ENCODE measurements around the gene MLYCD.

The MLYCD gene

DNA sequence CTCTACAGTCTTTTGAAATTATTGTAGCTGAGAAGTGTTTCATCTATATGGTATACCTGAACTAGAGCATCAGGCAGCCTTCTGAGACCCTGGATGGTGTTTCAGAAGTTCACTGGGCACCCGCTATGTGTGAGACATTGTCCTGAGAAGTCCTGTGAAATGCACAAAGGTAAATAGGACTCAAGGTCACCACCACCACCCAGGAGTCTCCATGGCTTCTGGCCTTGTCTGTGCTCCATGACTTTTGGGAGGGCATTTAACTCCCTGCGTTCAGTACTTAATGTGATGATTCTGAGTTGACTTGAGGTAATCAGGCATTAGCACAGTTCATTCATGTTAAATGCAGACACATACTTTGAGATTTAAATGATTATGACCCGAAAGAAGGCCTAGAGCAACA lies 1.1 kb downstream of the MLYCD start:
- no peak for DNase-seq

DNA sequence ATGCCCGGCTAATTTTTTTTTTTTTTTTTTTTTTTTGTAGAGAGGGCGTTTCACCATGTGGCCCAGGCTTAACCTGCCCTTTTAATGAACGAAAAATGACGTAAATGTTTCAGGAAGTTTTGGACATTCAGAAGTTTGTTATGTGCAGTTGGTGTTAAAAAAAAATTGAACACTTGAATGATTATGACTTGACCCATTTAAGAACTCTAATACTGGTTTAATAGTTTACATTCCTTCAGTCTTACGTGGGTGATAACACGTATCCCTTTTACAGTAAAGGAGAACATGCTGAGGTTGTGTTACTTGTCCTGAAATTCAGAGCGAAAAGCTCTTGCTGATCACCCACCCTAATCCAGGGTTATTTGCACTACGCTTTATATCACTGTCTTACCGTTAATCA lies 1.7 kb downstream of the MLYCD start:
- DNase-seq = no peak

GRCh38 chr16:83901101-83901500 lies 2.2 kb downstream of the MLYCD start:
- no peak for DNase-seq

GRCh38 chr16:83903751-83904150 lies 4.8 kb downstream of the MLYCD start:
- DNase-seq = no peak

DNA sequence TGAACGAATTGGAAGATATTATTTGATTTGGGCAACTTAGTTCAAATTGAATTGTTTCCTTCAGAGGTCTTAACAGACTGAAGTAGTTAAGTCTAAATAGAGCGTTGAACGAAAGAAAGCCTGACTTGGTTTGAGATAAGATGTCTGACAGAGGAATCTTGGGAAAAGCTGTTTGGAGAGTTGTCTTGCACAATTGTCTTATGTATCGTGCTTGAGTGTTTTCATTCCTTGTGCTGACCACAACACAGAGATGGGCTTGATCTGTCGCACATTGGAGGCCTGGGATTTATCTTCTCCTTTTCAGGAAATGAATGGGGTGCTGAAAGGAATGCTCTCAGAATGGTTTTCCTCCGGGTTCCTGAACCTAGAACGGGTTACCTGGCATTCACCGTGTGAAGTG lies 7.8 kb downstream of the MLYCD start:
- no peak for DNase-seq

DNA sequence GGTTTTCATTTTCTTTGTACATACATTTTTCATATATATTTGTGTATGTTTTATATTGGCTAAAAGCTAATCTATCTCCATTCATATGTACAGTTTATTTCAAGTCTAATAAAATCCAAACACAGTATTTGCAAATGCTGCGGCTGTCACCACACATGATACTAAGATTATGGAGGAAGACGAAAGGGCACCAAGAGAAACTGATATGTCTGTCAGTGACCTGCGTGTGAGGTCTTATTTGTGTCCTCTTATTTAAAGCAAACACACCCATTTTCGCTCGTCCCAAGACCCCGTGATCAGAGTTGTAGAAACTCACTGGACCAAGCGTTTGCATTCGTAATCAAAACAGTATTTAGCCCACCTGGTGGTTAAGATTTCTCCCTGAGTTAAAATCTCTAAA lies 8.2 kb downstream of the MLYCD start:
- DNase-seq = no peak

DNA sequence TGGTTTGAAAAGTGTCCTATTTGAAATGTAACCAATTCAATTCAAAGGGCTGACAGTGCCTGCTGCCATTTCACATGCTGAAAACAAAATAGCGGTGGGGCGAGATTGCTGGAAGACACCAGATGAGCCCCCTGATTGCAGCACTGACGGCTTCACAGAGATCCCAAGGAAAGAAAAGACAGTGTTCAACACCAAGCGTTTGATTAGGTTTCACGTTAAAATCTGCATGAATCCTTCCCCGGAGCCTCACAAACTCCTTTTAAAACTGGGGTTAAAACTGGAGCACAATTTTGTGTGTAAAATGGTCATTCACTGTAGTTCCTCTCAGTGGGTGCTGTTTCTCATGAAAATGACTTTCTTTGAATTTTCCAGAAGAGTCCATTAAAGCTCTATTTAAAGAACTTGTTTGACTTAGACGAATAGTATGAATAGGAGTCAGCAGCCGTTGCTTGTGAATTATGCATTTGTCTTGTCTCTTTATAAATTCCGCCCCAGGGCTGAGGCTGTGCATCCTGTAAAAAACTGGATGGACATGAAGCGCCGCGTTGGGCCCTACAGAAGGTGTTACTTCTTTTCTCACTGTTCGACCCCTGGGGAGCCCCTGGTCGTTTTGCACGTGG lies 8.8 kb downstream of the MLYCD start:
- no peak for DNase-seq

GRCh38 chr16:83908798-83909197 lies 9.9 kb downstream of the MLYCD start:
- no peak for DNase-seq

- no peak for DNase-seq
Observed at GRCh38 chr16:83911290-83911689, 12.4 kb downstream of the MLYCD start.

DNA sequence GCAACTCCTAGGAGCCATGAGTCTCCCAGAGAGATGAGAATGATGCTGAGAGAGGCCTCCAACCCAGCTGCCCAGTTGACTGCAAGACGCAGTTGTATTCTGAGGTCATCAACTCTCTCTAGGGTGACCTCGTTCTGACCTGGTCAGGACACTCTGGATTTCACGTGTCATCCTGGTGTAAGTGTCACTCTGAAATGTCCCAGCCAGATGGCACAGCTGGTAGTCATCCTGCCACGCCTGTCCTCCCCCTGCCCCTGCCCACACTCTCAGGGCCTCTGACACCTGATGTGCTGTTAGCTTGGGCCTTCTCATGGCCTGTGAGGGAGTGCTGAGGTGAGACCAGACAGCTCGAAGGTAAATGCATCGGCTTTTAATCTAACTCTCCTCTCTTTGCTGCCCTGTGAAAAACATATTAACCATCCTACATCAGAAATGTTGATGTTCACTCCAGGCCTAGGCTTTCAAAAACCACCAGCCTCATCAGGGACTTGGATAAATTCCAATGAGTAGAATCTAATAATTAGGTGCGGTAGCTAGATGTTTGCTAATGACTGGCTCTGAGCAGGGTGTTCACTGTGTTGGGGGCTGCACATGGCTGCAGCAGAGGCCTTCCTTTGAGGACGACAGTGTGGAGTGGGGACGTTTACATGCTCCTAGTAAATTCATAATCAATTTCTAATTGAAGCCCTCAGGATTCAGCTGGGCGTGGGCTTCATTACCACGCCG lies 13.8 kb downstream of the MLYCD start:
- DNase-seq = no peak

- DNase-seq = no peak
Observed at GRCh38 chr16:83913245-83913633, 14.3 kb downstream of the MLYCD start.

DNA sequence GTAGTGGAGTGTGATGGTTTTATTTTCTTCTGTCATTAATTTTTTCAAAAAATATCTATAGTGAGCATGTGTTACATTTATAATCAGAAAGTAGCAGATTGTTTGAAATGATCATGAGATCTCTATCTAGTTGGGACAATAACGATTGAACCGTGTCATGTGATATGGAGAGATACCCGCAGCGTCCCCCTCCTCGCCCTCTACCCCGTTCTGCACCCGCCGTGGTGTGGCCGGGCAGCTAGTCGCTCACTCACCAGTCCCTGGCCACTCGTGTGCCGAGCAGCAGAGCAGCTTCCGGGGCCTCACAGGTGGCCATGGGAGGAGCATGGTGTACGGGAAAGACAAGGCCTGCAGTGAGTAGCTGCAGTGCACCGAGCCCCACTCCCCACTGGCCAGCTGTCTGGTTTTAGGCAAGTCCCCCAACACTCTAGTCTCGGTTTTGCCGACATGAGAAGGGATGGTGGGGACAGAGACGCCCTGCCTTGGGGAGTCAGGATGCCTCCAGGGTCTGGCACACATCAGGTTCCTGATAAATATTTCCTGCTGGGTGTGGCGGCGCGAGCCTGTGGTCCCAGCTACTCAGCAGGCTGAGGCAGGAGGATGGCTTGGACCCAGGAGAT lies 15.3 kb downstream of the MLYCD start:
- no peak for DNase-seq

- DNase-seq = no peak
Observed at GRCh38 chr16:83915081-83915480, 16.2 kb downstream of the MLYCD start.

DNA sequence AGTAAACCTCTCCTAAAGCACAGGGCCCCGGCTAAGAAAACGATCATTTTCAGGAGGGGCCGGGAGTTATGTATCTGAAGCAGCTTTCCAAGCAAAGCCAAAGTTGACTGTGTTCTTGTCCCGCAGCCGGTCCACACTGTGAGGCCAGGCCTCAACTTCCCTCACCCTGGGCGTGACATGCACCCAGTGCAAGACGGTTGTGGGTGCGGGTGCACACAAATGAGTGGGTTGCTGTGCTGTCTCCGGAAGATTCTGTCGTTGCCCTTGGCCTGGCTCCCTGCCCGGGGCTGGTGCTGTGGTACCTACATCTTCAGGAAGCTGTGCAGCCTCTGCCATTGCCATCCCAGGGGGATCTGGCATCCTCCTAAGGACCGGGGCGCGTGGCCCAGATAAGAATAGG lies 16.6 kb downstream of the MLYCD start:
- no peak for DNase-seq

GRCh38 chr16:83917152-83918120 lies 18.5 kb downstream of the MLYCD start:
- no peak for DNase-seq

DNA sequence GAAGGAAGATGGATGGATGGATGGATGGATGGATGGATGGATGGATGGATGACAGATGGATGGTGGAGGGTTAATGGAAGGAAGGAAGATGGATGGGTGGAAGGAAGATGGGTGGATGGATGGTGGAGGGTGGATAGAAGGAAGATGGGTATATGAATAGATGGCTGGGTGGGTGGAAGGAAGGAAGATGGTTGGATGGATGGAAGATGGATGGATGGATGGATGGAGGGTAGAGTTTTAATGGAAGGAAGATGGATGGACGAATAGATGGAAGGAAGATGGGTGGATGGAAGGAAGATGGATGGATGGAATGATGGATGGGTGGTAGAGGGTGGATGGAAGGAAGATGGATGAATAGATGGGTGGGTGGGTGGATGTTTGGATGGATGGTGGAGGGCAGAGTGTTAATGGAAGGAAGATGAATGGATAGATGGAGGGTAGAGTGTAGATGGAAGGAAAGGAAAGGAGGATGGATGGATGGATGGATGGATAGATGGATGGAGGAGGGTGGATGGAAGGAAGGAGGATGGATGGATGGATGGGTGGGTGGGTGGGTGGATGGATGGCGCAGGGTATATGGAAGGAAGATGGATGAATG lies 22.1 kb downstream of the MLYCD start:
- DNase-seq = no peak

- DNase-seq = no peak
Observed at GRCh38 chr16:83923581-83924365, 24.9 kb downstream of the MLYCD start.

DNA sequence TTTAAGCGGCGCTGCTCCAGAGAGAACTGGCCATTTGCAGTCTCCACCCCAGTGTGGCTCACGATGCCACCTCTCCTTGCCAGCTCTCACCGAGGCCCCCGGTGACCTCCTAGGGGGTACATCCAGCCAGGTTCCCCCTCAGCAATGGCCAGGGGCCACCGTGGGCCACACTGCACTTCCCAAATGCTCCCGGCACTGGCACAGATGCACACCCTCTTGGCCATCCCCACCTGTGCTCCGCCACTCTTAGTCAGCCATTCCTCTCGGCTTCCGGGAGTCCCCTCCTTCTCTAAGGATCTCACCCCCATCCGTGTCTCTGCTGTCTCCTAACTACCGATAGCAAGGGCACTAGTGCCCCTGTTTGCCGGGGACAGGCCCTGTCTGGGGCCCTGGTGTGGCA lies 25.8 kb downstream of the MLYCD start:
- DNase-seq = no peak

DNA sequence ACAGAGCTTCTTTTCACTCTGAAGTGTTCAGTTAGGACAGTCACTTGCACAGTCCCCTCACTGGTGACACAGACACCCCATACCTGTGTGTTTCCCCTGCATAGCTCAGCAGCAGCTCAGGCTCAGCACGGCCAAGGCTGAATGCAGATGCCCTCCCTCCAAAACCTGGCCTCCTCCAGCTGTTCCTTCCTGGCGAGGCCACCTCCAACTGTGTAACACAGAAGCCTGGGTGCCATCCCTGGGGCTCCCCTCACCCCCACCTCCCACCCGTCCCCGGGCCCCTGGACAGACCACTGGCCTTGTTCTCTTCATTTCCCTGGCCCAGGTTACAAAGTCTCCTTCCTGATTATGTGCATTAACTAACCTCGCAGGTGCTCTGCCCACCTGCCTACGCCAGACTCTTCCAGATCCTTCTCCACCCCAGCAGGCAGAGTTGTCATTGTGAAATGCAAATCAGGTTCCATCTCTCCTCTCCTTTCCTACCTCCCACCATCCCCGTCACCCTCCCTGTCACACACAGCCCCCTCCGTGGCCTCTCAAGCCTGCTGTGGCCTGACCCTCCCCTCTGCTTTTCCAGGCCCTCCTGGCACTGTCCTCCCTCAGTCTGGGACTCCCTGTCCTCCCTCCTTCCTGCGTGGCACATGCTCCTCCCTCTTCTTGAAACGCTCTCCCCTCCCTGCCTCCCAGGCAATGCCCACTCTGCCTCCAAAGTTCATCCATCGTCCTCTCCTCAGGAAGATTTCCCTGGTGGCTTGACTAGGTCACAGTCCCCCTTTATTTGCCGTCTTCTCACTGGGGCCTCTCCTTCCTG lies 26.4 kb downstream of the MLYCD start:
- DNase-seq = no peak

GRCh38 chr16:83925957-83926725 lies 27.2 kb downstream of the MLYCD start:
- no peak for DNase-seq
